ENCODE measurements around the gene SCD.

- TF ChIP-seq CTCF (IDR thresholded peaks at IDR 0.05; ENCODE audit: poor library complexity) (no peak), EZH2 (IDR thresholded peaks at IDR 0.05; ENCODE audit: borderline replicate concordance) (no peak), EZH2phosphoT487 (IDR thresholded peaks at IDR 0.05; ENCODE audit: low read depth, severe bottlenecking, unreplicated experiment) (no peak)
These were observed 17.1 kb downstream of the SCD start for GRCh38 chr10:100364175-100364574.

Data from hepatocyte (in vitro differentiated cells).